ENCODE data around the gene CREB3L2. TPM values are rescaled to one million over a fixed set of nuclear protein-coding genes. Genes with fewer than 3 reads are reported as not detected.

CREB3L2 gene
- total RNA-seq, 1 experiment from 2014 or later, result 41.2 TPM

GRCh38 chr7:137949416-137950262 is 52.2 kb downstream of the CREB3L2 start:
- Histone ChIP-seq H3K9me2 (ENCODE audit: insufficient read depth) (no peaks in the 10 kb centered on the region), H4K20me1 (ENCODE audit: insufficient read depth) (no peaks in the 10 kb centered on the region), H3K27ac (no peak overlapping the region), H3F3A (ENCODE audit: insufficient read depth, low read depth) (peaks cover 28% of the 10 kb centered on the region), H3K4me2 (no peak overlapping the region), H3K36me3 (ENCODE audit: low read depth) (no peaks in the 10 kb centered on the region), H2AFZ (no peak overlapping the region), H3K79me2 (ENCODE audit: low read depth) (peaks cover 46% of the 10 kb centered on the region), H3K4me1 (replicated peaks; ENCODE audit: insufficient read depth) (peaks cover 34% of the 10 kb centered on the region), H3K9me3 (ENCODE audit: insufficient read depth, low read depth) (no peaks in the 10 kb centered on the region), H3K4me3 (no peak overlapping the region), H3K27me3 (ENCODE audit: insufficient read depth, low read depth) (no peaks in the 10 kb centered on the region)
- intact Hi-C loops (cut with micrococcal nuclease; ENCODE audit: unreplicated experiment), result no loop called here
- ChIA-PET POLR2A (ENCODE audit: unreplicated experiment) (no interaction called here), CTCF (no interaction called here)
- TF ChIP-seq CTCF (conservative IDR thresholded peaks at IDR 0.05) (no peak), EZH2 (IDR thresholded peaks at IDR 0.05; ENCODE audit: low read depth) (no peak)
- DNase-seq, result no peak
- BruUV-seq (replicated peaks), result no TSS peak

GRCh38 chr7:137948845-137949330 is 53.0 kb downstream of the CREB3L2 start:
- no peak for TF ChIP-seq CTCF (conservative IDR thresholded peaks at IDR 0.05)
- no peak for TF ChIP-seq EZH2 (IDR thresholded peaks at IDR 0.05; ENCODE audit: low read depth)
- Histone ChIP-seq H3K79me2 (ENCODE audit: low read depth) (peaks cover 46% of the 10 kb centered on the region), H3K27me3 (ENCODE audit: insufficient read depth, low read depth) (no peaks in the 10 kb centered on the region), H3F3A (ENCODE audit: insufficient read depth, low read depth) (peaks cover 21% of the 10 kb centered on the region), H3K9me3 (ENCODE audit: insufficient read depth, low read depth) (no peaks in the 10 kb centered on the region), H3K9me2 (ENCODE audit: insufficient read depth) (no peaks in the 10 kb centered on the region), H3K4me1 (replicated peaks; ENCODE audit: insufficient read depth) (peaks cover 26% of the 10 kb centered on the region), H3K4me3 (no peak overlapping the region), H4K20me1 (ENCODE audit: insufficient read depth) (no peaks in the 10 kb centered on the region), H3K36me3 (ENCODE audit: low read depth) (no peaks in the 10 kb centered on the region), H3K4me2 (no peak overlapping the region), H2AFZ (no peak overlapping the region), H3K27ac (no peak overlapping the region)
- no TSS peak for BruUV-seq (replicated peaks)
- DNase-seq, result no peak
- POLR2A ChIA-PET (ENCODE audit: unreplicated experiment), result no interaction called here
- CTCF ChIA-PET, result no interaction called here
- intact Hi-C loops (cut with micrococcal nuclease; ENCODE audit: unreplicated experiment), result no loop called here

- Histone ChIP-seq H3K79me2 (ENCODE audit: low read depth) (peaks cover 46% of the 10 kb centered on the region), H3K4me2 (no peak overlapping the region), H3K27me3 (ENCODE audit: insufficient read depth, low read depth) (no peaks in the 10 kb centered on the region), H3K9me3 (ENCODE audit: insufficient read depth, low read depth) (no peaks in the 10 kb centered on the region), H3K4me3 (no peak overlapping the region), H3K4me1 (replicated peaks; ENCODE audit: insufficient read depth) (peaks cover 20% of the 10 kb centered on the region), H3K9me2 (ENCODE audit: insufficient read depth) (no peaks in the 10 kb centered on the region), H2AFZ (no peak overlapping the region), H3K36me3 (ENCODE audit: low read depth) (no peaks in the 10 kb centered on the region), H3K27ac (no peak overlapping the region), H4K20me1 (ENCODE audit: insufficient read depth) (no peaks in the 10 kb centered on the region), H3F3A (ENCODE audit: insufficient read depth, low read depth) (peaks cover 14% of the 10 kb centered on the region)
- no peak for DNase-seq
- BruUV-seq (replicated peaks), result no TSS peak
- CTCF ChIA-PET, result no interaction called here
- POLR2A ChIA-PET (ENCODE audit: unreplicated experiment), result no interaction called here
- TF ChIP-seq CTCF (conservative IDR thresholded peaks at IDR 0.05), result no peak
- intact Hi-C loops (cut with micrococcal nuclease; ENCODE audit: unreplicated experiment), result no loop called here
Measured at GRCh38 chr7:137948083-137948844, 53.6 kb downstream of the CREB3L2 start.

Measured in PC-9 (cell line).